GM12801 (cell line): ENCODE measurements around the gene MTCH2.

Experiments used
- TF ChIP-seq, protein P1 (sequence below): IDR thresholded peaks from one replicate; pipeline ENCODE4 v1.5.1; 2011; ENCODE audit warnings: control low read depth; ENCODE audit not compliant: insufficient read length; ENCODE audit errors: extremely low read depth

Gene MTCH2

GRCh38 chr11:47628026-47628425 is 14.3 kb downstream of the MTCH2 start:
- TF ChIP-seq, protein P1, sequence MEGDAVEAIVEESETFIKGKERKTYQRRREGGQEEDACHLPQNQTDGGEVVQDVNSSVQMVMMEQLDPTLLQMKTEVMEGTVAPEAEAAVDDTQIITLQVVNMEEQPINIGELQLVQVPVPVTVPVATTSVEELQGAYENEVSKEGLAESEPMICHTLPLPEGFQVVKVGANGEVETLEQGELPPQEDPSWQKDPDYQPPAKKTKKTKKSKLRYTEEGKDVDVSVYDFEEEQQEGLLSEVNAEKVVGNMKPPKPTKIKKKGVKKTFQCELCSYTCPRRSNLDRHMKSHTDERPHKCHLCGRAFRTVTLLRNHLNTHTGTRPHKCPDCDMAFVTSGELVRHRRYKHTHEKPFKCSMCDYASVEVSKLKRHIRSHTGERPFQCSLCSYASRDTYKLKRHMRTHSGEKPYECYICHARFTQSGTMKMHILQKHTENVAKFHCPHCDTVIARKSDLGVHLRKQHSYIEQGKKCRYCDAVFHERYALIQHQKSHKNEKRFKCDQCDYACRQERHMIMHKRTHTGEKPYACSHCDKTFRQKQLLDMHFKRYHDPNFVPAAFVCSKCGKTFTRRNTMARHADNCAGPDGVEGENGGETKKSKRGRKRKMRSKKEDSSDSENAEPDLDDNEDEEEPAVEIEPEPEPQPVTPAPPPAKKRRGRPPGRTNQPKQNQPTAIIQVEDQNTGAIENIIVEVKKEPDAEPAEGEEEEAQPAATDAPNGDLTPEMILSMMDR = no peak

GRCh38 chr11:47626234-47626633 is 16.1 kb downstream of the MTCH2 start:
- TF ChIP-seq, protein P1 = no peak

GRCh38 chr11:47620836-47621378 is 21.5 kb downstream of the MTCH2 start:
- TF ChIP-seq, protein P1 = no peak

- TF ChIP-seq, protein P1 = no peak
Observed at GRCh38 chr11:47617417-47617809, 24.9 kb downstream of the MTCH2 start.

DNA sequence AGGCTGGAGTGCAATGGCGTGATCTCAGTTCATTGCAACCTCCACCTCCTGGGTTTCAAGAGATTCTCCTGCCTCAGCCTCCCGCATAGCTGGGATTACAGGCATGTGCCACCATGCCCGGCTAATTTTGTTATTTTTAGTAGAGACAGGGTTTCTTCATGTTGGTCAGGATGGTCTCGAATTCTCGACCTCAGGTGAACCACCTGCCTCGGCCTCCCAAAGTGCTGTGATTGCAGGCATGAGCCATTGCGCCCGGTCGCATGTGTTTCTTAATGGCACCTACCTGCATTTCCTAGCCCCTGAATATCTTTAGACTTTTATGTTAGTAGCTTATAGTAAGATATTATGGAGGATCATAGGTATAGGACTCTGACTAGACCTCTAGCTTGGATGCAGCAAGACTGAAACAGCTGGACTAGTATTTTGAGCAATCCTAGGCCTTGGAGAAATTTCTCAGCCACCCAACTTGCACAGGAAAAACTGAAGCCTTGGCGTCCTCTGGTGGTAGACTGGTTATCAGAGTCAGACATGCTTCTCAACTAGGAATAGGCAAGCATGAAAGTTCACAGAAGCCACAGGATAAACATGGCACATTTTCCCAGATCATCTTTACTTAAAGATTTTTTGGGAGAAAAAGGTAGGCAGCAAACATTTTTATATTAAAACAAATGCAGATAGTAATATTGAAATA is 25.5 kb downstream of the MTCH2 start:
- TF ChIP-seq, protein P1 = no peak

GRCh38 chr11:47615249-47615648 is 27.1 kb downstream of the MTCH2 start:
- TF ChIP-seq, protein P1 = no peak

DNA sequence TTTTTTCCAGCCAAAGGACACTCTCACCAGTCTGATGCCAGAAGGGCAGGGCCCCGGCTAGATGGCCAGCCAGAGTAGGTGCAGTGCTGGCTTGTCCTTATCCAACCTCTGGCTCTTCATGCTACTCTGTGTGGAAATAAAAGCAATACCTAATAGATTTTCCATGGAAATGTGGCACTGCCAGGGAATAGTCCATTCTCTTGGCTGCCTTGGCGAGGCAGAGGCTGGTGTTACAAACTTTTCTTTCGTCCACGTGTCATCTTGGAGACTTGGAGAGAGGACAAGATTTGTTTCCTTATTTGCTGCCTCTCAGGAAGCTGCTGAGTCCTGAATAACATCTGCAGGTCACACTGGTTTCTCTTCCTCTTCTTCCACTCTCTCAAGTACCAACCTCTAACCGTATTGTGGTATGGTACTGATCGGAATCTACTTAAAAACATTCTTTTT is 31.0 kb downstream of the MTCH2 start:
- TF ChIP-seq, protein P1 = no peak
